ENCODE measurements around the gene HDAC6. TPM values are rescaled to one million over a fixed set of nuclear protein-coding genes. Genes with fewer than 3 reads are reported as not detected.

The HDAC6 gene
- total RNA-seq, 1 experiment from 2014 or later: 79.9 TPM

- intact Hi-C loops (cut with micrococcal nuclease): no loop called here
- RAD21 ChIA-PET (ENCODE audit: low non-redundant PET in 1 of 2, low total read pairs in 2 of 2, uncharacterized antibody in 2 of 2, unreplicated experiment in 2 of 2): no interaction called here
- Histone ChIP-seq H4K20me1 (ENCODE audit: insufficient read depth) (no peaks in the 10 kb centered on the region), H3K4me3 (replicated peaks in 1 of 2; ENCODE audit: low read depth in 1 of 2, low read length in 2 of 2) (no peak overlapping the region), H3K27ac (ENCODE audit: low read depth, low read length) (no peak overlapping the region), H3K4me1 (ENCODE audit: control insufficient read depth in 1 of 2, insufficient read depth in 2 of 2, low read length in 2 of 2) (no peaks in the 10 kb centered on the region), H3K9me2 (ENCODE audit: insufficient read depth) (no peaks in the 10 kb centered on the region), H3K36me3 (ENCODE audit: control insufficient read depth in 1 of 2, insufficient read depth in 2 of 2, low read length in 2 of 2) (no peaks in the 10 kb centered on the region), H3K9ac (ENCODE audit: low read length) (no peak overlapping the region), H3K4me2 (ENCODE audit: low read length) (no peak overlapping the region), H3K27me3 (ENCODE audit: insufficient read depth, low read length) (no peaks in the 10 kb centered on the region), H2AFZ (ENCODE audit: low read depth, low read length, poor library complexity, severe bottlenecking) (no peak overlapping the region), H3K79me2 (ENCODE audit: insufficient read depth, low read length) (no peaks in the 10 kb centered on the region), H3K9me3 (ENCODE audit: control insufficient read depth in 1 of 2, insufficient read depth in 1 of 2, low read depth in 1 of 2, low read length in 2 of 2) (no peaks in the 10 kb centered on the region)
- POLR2A ChIA-PET: no interaction called here
- no peak for DNase-seq (ENCODE audit: low read depth, low spot score)
- TF ChIP-seq EZH2phosphoT487 (IDR thresholded peaks at IDR 0.05; ENCODE audit: borderline replicate concordance) (no peak), YY1 (IDR thresholded peaks at IDR 0.05; ENCODE audit: extremely low read depth, insufficient replicate concordance, low read depth, low read length) (no peak), FOSL1 (IDR thresholded peaks at IDR 0.05; ENCODE audit: low read depth) (no peak)
- ATAC-seq: no peak
- no TSS peak for BruUV-seq (replicated peaks)
- CTCF ChIA-PET: no interaction called here
Measured at GRCh38 chrX:48816014-48816810, 14.3 kb downstream of the HDAC6 start.

- Histone ChIP-seq H3K27ac (ENCODE audit: low read depth, low read length) (no peak overlapping the region), H3K4me2 (ENCODE audit: low read length) (no peak overlapping the region), H3K9me3 (ENCODE audit: control insufficient read depth in 1 of 2, insufficient read depth in 1 of 2, low read depth in 1 of 2, low read length in 2 of 2) (no peaks in the 10 kb centered on the region), H3K9me2 (ENCODE audit: insufficient read depth) (no peaks in the 10 kb centered on the region), H3K36me3 (ENCODE audit: control insufficient read depth in 1 of 2, insufficient read depth in 2 of 2, low read length in 2 of 2) (no peaks in the 10 kb centered on the region), H3K79me2 (ENCODE audit: insufficient read depth, low read length) (no peaks in the 10 kb centered on the region), H3K27me3 (ENCODE audit: insufficient read depth, low read length) (no peaks in the 10 kb centered on the region), H2AFZ (ENCODE audit: low read depth, low read length, poor library complexity, severe bottlenecking) (no peak overlapping the region), H3K4me3 (replicated peaks in 1 of 2; ENCODE audit: low read depth in 1 of 2, low read length in 2 of 2) (no peak overlapping the region), H3K9ac (ENCODE audit: low read length) (no peak overlapping the region), H4K20me1 (ENCODE audit: insufficient read depth) (no peaks in the 10 kb centered on the region), H3K4me1 (ENCODE audit: control insufficient read depth in 1 of 2, insufficient read depth in 2 of 2, low read length in 2 of 2) (no peaks in the 10 kb centered on the region)
- no TSS peak for BruUV-seq (replicated peaks)
- ChIA-PET CTCF (no interaction called here), RAD21 (ENCODE audit: low non-redundant PET in 1 of 2, low total read pairs in 2 of 2, uncharacterized antibody in 2 of 2, unreplicated experiment in 2 of 2) (no interaction called here), POLR2A (no interaction called here)
- TF ChIP-seq POLR2AphosphoS5 (IDR thresholded peaks at IDR 0.05; ENCODE audit: low read depth, low read length): no peak
- TF ChIP-seq, protein P1, sequence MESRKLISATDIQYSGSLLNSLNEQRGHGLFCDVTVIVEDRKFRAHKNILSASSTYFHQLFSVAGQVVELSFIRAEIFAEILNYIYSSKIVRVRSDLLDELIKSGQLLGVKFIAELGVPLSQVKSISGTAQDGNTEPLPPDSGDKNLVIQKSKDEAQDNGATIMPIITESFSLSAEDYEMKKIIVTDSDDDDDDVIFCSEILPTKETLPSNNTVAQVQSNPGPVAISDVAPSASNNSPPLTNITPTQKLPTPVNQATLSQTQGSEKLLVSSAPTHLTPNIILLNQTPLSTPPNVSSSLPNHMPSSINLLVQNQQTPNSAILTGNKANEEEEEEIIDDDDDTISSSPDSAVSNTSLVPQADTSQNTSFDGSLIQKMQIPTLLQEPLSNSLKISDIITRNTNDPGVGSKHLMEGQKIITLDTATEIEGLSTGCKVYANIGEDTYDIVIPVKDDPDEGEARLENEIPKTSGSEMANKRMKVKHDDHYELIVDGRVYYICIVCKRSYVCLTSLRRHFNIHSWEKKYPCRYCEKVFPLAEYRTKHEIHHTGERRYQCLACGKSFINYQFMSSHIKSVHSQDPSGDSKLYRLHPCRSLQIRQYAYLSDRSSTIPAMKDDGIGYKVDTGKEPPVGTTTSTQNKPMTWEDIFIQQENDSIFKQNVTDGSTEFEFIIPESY (IDR thresholded peaks at IDR 0.05; ENCODE audit: extremely low read depth, insufficient replicate concordance, low read length): no peak
- no peak for TF ChIP-seq RAD21 (IDR thresholded peaks at IDR 0.05; ENCODE audit: low read depth)
- no peak for TF ChIP-seq SP1 (IDR thresholded peaks at IDR 0.05; ENCODE audit: low read depth)
- TF ChIP-seq, protein P2, sequence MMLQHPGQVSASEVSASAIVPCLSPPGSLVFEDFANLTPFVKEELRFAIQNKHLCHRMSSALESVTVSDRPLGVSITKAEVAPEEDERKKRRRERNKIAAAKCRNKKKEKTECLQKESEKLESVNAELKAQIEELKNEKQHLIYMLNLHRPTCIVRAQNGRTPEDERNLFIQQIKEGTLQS (IDR thresholded peaks at IDR 0.05): no peak
- no peak for TF ChIP-seq ZNF274 (IDR thresholded peaks at IDR 0.05; ENCODE audit: low read depth, low read length)
- no peak for TF ChIP-seq POLR2A (IDR thresholded peaks at IDR 0.05; ENCODE audit: borderline replicate concordance, extremely low read depth, insufficient read depth, insufficient read length)
- TF ChIP-seq CTCF (IDR thresholded peaks at IDR 0.05 in 2 of 3, conservative IDR thresholded peaks at IDR 0.05 in 1 of 3; ENCODE audit: borderline replicate concordance in 1 of 3, insufficient read depth in 1 of 3, low read depth in 2 of 3, low read length in 2 of 3): no peak
- TF ChIP-seq ZFX (IDR thresholded peaks at IDR 0.05): no peak
- DNase-seq (ENCODE audit: low read depth, low spot score) (no peak), ATAC-seq (no peak)
- intact Hi-C loops (cut with micrococcal nuclease): no loop called here
Measured at GRCh38 chrX:48818098-48818497, 16.2 kb downstream of the HDAC6 start.
